ENCODE data around the gene SLC7A7. TPM values are rescaled to one million over a fixed set of nuclear protein-coding genes. Genes with fewer than 3 reads are reported as not detected.

The SLC7A7 gene
- total and polyA plus RNA-seq, 2 of the 13 experiments (the other 11 are each of a cell fraction or from before 2014, with no cell fraction given), result 0.13 to 0.63 TPM

DNA sequence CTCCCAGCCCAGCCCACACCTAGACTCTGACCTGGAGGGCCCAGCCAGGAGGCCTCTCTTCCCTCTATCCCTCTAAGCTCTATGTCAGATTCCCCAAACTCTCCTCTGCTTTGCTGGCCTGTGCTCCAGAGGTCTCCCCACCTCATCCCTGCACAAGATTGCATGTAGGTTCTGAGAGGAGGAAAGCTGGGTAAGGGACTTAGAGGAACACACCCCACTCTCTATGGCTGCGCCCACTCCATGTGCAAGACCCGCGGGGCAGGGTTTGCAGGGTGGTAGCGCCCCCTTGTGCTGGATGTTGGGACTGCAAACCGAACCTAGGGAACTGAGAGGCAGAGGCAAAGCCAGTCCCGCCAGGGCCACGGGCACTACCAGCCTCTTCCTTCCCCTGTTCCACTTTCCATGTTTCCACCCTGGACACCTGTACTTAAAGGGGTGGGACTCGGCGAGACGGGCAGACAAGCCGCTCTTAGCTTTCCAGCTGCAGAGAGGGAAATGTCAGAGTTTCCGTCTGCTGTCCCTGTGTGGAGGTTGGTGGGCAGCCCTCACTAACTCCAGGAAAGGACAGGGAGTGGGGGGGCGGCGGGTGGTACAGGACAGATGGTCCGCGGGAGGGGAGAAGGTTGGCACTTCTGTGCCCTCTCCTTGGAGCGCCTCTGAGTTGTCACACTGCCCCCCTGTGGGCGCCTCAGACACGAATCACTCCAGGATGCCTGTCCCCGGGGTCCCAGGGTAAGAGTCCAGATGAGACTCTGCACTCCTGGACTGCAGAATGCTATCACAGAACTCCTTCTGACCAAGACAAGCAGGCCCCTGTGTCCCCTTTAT, 37.9 kb upstream of the SLC7A7 start (continued):
- TF ChIP-seq TGIF2 (CRISPR knock-in tag; IDR thresholded peaks at IDR 0.05) (no peak), MED1 (CRISPR knock-in tag; IDR thresholded peaks at IDR 0.05) (no peak; the same call in 1 of the 2 replicates), ARHGAP35 (CRISPR knock-in tag; IDR thresholded peaks at IDR 0.05; ENCODE audit: borderline replicate concordance) (peak; percentile 96), ZNF879 (CRISPR knock-in tag; IDR thresholded peaks at IDR 0.05) (peak; percentile 95), CC2D1A (CRISPR knock-in tag; IDR thresholded peaks at IDR 0.05) (0 out of 2 replicates have a peak, but pooled peaks have one; percentile 11), ISL2 (CRISPR knock-in tag; IDR thresholded peaks at IDR 0.05) (peak; percentile 36), KDM5A (IDR thresholded peaks at IDR 0.05; ENCODE audit: borderline replicate concordance, low read length) (peak; percentile 37; the same call in 1 of the 2 replicates), ZNF383 (CRISPR knock-in tag; IDR thresholded peaks at IDR 0.05; ENCODE audit: borderline replicate concordance) (peak; percentile 99; the same call in 1 of the 2 replicates), NFIB (CRISPR knock-in tag; IDR thresholded peaks at IDR 0.05; ENCODE audit: borderline replicate concordance) (no peak), ELF3 (CRISPR knock-in tag; IDR thresholded peaks at IDR 0.05) (peak; percentile 60; the same call in 1 of the 2 replicates), ZSCAN20 (CRISPR knock-in tag; IDR thresholded peaks at IDR 0.05; ENCODE audit: borderline replicate concordance) (0 out of 2 replicates have a peak, but pooled peaks have one; percentile 61), ZNF430 (CRISPR knock-in tag; IDR thresholded peaks at IDR 0.05) (peak; percentile 51; the same call in 1 of the 2 replicates), CREM (IDR thresholded peaks at IDR 0.05) (no peak; the same call in 1 of the 2 replicates), CREM (CRISPR knock-in tag; IDR thresholded peaks at IDR 0.05) (0 out of 2 replicates have a peak, but pooled peaks have one; percentile 18), ZNF678 (CRISPR knock-in tag; IDR thresholded peaks at IDR 0.05) (peak; percentile 95), RBFOX2 (IDR thresholded peaks at IDR 0.05; ENCODE audit: low read depth, low read length) (no peak), IKZF1 (IDR thresholded peaks at IDR 0.05) (no peak), ZNF335 (CRISPR knock-in tag; IDR thresholded peaks at IDR 0.05) (0 out of 2 replicates have a peak, but pooled peaks have one; percentile 35), RFX1 (IDR thresholded peaks at IDR 0.05) (no peak), ZKSCAN8 (CRISPR knock-in tag; IDR thresholded peaks at IDR 0.05; ENCODE audit: borderline replicate concordance) (peak; percentile 47; the same call in 1 of the 2 replicates), ZNF460 (CRISPR knock-in tag; IDR thresholded peaks at IDR 0.05; ENCODE audit: borderline replicate concordance) (no peak), CBFB (CRISPR knock-in tag; IDR thresholded peaks at IDR 0.05) (peak; percentile 78), ZNF609 (CRISPR knock-in tag; IDR thresholded peaks at IDR 0.05; ENCODE audit: borderline replicate concordance) (peak; percentile 67), TOPORS (CRISPR knock-in tag; IDR thresholded peaks at IDR 0.05) (peak; percentile 62; the same call in 1 of the 2 replicates)
- TF ChIP-seq, protein P1, sequence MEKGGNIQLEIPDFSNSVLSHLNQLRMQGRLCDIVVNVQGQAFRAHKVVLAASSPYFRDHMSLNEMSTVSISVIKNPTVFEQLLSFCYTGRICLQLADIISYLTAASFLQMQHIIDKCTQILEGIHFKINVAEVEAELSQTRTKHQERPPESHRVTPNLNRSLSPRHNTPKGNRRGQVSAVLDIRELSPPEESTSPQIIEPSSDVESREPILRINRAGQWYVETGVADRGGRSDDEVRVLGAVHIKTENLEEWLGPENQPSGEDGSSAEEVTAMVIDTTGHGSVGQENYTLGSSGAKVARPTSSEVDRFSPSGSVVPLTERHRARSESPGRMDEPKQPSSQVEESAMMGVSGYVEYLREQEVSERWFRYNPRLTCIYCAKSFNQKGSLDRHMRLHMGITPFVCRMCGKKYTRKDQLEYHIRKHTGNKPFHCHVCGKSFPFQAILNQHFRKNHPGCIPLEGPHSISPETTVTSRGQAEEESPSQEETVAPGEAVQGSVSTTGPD (CRISPR knock-in tag; IDR thresholded peaks at IDR 0.05), result no peak

All from HepG2 (cell line).